Stimulated activated CD8-positive, alpha-beta memory T cell treated with anti-CD3 and anti-CD28 coated beads, Interleukin-7, amount 100 ng/mL, for 24 hours (primary cell): ENCODE data around the gene NLRP4.
"Not testable (repeated sequence)": the region's sequence is repeated elsewhere in the genome, so short reads cannot be mapped to it uniquely, and the experiment has no call there.

ENCODE experiments used
- DNase-seq: peaks from one replicate; pipeline ENCODE4 v3.0.0-alpha.2; 2020; ENCODE audit warnings: low read depth

NLRP4 gene

GRCh38 chr19:55877211-55877610 lies 40.9 kb downstream of the NLRP4 start:
- no peak for DNase-seq

GRCh38 chr19:55882626-55883025 lies 46.3 kb downstream of the NLRP4 start:
- no peak for DNase-seq

GRCh38 chr19:55898911-55899310 lies 62.6 kb downstream of the NLRP4 start:
- no peak for DNase-seq

GRCh38 chr19:55901369-55902079 lies 65.2 kb downstream of the NLRP4 start:
- DNase-seq: no peak

- no peak for DNase-seq
Measured at GRCh38 chr19:55902080-55902751, 65.9 kb downstream of the NLRP4 start.

GRCh38 chr19:55907286-55907685 lies 70.9 kb downstream of the NLRP4 start:
- no peak for DNase-seq

GRCh38 chr19:55907746-55908145 lies 71.4 kb downstream of the NLRP4 start:
- no peak for DNase-seq

- DNase-seq: no peak
Measured at GRCh38 chr19:55909801-55910200, 73.5 kb downstream of the NLRP4 start.

- DNase-seq: no peak
Measured at GRCh38 chr19:55912916-55913315, 76.6 kb downstream of the NLRP4 start.

- no peak for DNase-seq
Measured at GRCh38 chr19:55913643-55914268, 77.4 kb downstream of the NLRP4 start.

- DNase-seq: no peak
Measured at GRCh38 chr19:55923556-55923955, 87.2 kb downstream of the NLRP4 start.

- DNase-seq: no peak
Measured at GRCh38 chr19:55927991-55928390, 91.7 kb downstream of the NLRP4 start.

- not testable (repeated sequence) for DNase-seq
Measured at GRCh38 chr19:55929258-55929657, 92.9 kb downstream of the NLRP4 start.

GRCh38 chr19:55930996-55931515 lies 94.7 kb downstream of the NLRP4 start:
- DNase-seq: no peak
